Activated naive CD4-positive, alpha-beta T cell treated with anti-CD3 and anti-CD28 coated beads, Interleukin-2, amount 50 U/mL, for 24 hours (primary cell): ENCODE results near the gene CPNE1.
A peak's percentile ranks its signal among the peaks of the same experiment; 100 is the strongest.
"Not testable (repeated sequence)": the region's sequence is repeated elsewhere in the genome, so short reads cannot be mapped to it uniquely, and the experiment has no call there.

ENCODE experiments used
- H3K27ac Mint-ChIP-seq: one replicate; pipeline ENCODE4 v1.8.0; 2021; ENCODE audit warnings: mild to moderate bottlenecking, mixed read lengths
- H3K27me3 Mint-ChIP-seq: one replicate; pipeline ENCODE4 v1.8.0; 2021; ENCODE audit warnings: mixed read lengths
- H3K36me3 Mint-ChIP-seq: one replicate; pipeline ENCODE4 v1.8.0; 2021; ENCODE audit warnings: mixed read lengths
- H3K4me1 Mint-ChIP-seq: one replicate; pipeline ENCODE4 v1.8.0; 2021; ENCODE audit warnings: mixed read lengths
- H3K4me3 Mint-ChIP-seq: one replicate; pipeline ENCODE4 v1.8.0; 2021; ENCODE audit warnings: mild to moderate bottlenecking, mixed read lengths
- H3K9me3 Mint-ChIP-seq: one replicate; pipeline ENCODE4 v1.8.0; 2021; ENCODE audit warnings: mixed read lengths

CPNE1 gene

DNA sequence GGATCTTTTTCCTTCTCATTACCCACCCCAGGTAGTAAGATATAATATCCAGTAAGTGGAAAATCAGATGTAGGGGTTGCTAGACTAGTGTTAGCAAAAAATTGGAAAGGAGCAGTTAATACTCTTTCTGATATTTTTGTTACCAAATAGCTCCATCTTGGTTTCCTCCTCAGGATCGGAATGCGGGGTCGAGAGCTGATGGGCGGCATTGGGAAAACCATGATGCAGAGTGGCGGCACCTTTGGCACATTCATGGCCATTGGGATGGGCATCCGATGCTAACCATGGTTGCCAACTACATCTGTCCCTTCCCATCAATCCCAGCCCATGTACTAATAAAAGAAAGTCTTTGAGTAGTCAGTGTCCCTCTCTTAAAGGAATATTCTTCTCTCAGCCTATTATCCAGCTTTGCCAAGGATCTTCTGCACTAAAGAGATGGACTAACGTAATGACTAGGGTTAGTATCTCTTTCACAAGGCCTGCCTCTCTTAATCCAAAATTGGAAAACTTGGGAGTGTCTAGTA, 36.0 kb upstream of the CPNE1 start:
- no peaks in the 10 kb centered on the region for H3K9me3 Mint-ChIP-seq
- no peaks in the 10 kb centered on the region for H3K27me3 Mint-ChIP-seq
- H3K27ac Mint-ChIP-seq: peak overlapping the region; percentile 92
- peaks cover 54% of the 10 kb centered on the region for H3K4me1 Mint-ChIP-seq
- H3K36me3 Mint-ChIP-seq: peaks cover 13% of the 10 kb centered on the region
- peak overlapping the region; percentile 97 for H3K4me3 Mint-ChIP-seq

DNA sequence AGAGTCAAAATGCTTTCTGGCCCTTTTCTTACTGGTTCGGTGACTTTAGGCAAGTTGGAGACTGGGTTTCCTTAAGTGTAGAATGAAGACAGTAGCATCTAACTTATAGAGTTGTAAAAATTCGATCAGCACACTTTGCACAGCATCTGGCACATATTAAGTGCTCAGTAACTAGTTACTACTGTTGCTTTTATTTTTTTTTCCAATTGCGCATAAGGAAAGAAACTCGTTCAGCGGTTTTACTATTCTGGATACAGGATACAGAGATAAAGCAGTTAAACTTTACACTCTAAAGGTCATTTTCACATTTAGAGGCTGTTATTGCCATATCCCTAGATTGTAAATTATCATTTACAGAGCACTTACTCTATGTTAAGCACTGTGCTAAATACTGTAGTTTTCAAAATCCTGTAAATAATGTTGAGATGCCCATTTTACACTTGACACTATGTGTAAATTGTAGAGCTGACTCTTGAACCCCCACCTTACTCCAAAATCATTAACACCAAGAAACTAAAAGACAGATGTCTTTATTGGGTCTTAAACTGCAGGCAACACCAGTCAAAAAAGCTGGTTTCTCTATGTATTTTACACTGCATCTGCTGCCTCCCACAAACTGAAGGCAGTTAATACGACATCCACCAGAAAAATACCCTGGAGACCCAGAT, 35.4 kb upstream of the CPNE1 start:
- no peaks in the 10 kb centered on the region for H3K9me3 Mint-ChIP-seq
- H3K4me3 Mint-ChIP-seq: peak overlapping the region; percentile 97
- H3K27ac Mint-ChIP-seq: peak overlapping the region; percentile 92
- H3K36me3 Mint-ChIP-seq: peaks cover 15% of the 10 kb centered on the region
- no peaks in the 10 kb centered on the region for H3K27me3 Mint-ChIP-seq
- peaks cover 59% of the 10 kb centered on the region for H3K4me1 Mint-ChIP-seq

DNA sequence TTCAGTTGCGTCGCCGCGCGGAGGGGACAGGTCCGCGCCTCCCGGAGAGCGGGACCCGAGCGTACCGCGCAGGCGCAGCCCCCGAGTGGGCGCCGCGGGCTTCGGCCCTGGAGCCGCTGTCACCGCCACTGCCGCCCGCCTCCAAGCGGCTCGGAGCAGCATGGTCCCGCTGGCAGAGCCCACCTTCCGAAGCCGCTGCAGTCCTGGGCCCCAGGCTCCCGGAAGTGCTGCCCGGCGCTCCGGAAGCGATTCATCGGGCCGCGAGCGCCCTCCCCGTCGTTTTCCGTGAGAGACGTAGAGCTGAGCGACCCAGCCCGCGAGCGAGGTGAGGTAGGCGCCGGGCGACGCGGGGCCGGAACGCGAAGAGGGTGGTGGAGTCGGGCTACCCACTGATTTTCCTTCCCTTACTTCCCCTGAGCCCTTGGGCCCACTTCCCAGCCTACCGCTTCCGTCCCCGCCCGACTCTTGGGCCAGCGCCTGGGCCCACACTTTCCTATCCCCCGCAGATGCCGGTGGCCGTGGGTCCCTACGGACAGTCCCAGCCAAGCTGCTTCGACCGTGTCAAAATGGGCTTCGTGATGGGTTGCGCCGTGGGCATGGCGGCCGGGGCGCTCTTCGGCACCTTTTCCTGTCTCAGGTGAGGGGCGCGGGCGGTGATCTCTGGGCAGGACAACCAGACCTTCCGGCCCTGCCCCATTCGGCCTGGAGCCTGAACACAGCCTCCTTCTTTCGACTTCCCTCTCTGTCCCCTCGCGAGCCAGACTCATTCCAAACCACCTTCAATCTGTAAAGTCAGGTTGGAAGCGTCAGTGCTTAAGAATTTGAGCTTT, 34.6 kb upstream of the CPNE1 start, which contains the start of the genes NFS1 and ROMO1:
Gene NFS1 (minus strand): TSS at position 226 of the 830 bp plus-strand sequence. CDS start 64 bp downstream, at position 162.
Gene ROMO1 (plus strand): TSS at position 279 of the 830 bp plus-strand sequence. CDS start 228 bp downstream, at position 507.
- Mint-ChIP-seq H3K27ac (peak within 1 kb of the TSS; percentile 96), H3K4me1 (peaks cover 54% of the 10 kb centered on the region), H3K36me3 (peaks cover 13% of the 10 kb centered on the region), H3K4me3 (peak within 1 kb of the TSS; percentile 97), H3K27me3 (no peaks in the 10 kb centered on the region), H3K9me3 (no peaks in the 10 kb centered on the region)

DNA sequence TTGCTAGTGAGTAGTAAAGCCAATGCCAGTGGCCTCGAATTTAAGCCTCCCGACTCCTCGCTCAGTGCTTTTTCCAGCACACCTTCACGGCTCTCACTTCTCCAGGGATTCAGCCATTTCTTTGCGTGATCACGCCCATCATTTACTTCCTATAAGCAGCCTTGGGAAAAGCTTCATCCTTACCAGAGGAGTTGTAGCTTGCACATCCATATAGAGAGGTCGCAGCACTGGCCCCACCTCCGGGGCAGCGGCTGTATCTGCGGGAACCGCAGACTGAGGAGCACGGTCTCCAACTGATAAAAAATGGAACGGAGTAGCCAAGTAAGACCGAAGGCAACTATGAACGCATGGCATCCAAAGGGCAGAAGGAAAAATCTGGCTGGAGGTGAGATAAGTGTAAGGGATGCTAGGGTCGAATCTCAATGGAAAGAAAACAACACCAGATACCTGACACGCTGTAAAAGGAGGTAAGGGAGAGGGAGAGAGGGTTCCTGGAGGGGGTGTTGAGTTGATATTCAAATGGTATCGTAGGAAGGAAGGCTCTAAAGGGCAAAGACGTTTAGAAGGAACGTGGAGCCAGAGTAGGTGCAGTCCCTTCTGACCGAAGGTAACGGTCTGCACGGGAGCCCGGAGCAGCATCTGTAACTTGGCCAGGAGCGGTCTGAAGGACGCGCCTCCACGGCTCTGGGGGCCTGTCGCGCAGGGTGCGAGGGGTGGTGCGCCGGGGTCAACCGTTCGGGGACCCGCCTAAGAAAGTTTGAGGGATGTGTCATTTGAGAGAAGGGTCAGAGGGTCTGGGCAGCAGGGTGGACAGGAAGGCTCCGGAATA, 33.8 kb upstream of the CPNE1 start:
- H3K9me3 Mint-ChIP-seq: no peaks in the 10 kb centered on the region
- peaks cover 10% of the 10 kb centered on the region for H3K36me3 Mint-ChIP-seq
- no peaks in the 10 kb centered on the region for H3K27me3 Mint-ChIP-seq
- peak overlapping the region; percentile 96 for H3K27ac Mint-ChIP-seq
- H3K4me3 Mint-ChIP-seq: peak overlapping the region; percentile 97
- peaks cover 46% of the 10 kb centered on the region for H3K4me1 Mint-ChIP-seq

DNA sequence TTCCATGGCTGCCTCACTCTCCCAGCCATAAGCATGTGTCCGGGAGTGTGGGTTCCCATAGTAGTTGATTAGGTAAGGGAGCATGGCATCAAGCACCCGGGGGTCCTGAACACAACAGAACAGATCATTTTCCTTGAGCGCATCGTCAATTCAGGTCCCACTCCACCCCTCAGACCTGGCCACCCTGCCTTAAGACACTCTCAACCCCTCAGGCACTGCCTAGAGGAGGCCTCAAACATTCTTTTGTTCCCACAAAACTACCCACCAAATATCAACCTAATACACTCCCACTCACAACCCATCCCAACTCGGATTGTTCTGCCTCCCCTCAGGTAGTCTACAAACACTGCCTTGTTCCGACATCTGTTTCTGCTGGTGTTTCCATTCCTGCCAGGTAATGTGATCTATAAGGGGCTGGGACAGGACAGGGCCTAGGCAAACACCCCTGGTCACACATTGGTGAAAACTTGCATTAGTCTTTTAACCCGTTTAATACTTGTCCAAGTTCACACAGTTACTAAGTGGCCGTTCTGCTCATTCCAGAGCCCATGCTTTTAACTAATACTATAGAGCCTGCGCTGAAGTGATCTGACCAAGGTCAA, 33.1 kb upstream of the CPNE1 start:
- Mint-ChIP-seq H3K9me3 (no peaks in the 10 kb centered on the region), H3K27me3 (no peaks in the 10 kb centered on the region), H3K4me3 (peak overlapping the region; percentile 97), H3K4me1 (peaks cover 44% of the 10 kb centered on the region), H3K36me3 (peaks cover 9% of the 10 kb centered on the region), H3K27ac (peak overlapping the region; percentile 96)

DNA sequence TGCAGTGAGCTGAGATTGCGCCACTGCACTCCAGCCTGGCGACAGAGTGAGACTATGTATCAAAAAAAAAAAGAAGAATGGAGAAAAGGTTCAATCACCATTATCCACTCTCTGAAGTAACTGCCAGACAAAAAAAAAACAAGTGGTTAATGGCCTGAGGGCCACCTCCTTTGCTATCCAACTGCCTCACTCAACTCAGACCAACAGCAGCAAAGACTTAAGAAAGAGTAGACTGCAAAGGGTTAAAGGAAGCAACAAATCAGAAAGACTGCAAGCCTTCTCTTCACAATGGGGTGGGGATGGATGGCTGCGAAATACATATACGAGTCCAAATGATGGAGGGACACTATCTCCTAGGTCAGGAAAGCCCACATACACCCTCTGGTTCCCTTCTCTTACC, 31.3 kb upstream of the CPNE1 start:
- H3K4me1 Mint-ChIP-seq: peaks cover 34% of the 10 kb centered on the region
- H3K36me3 Mint-ChIP-seq: peaks cover 7% of the 10 kb centered on the region
- no peaks in the 10 kb centered on the region for H3K9me3 Mint-ChIP-seq
- H3K27me3 Mint-ChIP-seq: no peaks in the 10 kb centered on the region
- H3K27ac Mint-ChIP-seq: peak overlapping the region; percentile 59
- H3K4me3 Mint-ChIP-seq: peak overlapping the region; percentile 30

DNA sequence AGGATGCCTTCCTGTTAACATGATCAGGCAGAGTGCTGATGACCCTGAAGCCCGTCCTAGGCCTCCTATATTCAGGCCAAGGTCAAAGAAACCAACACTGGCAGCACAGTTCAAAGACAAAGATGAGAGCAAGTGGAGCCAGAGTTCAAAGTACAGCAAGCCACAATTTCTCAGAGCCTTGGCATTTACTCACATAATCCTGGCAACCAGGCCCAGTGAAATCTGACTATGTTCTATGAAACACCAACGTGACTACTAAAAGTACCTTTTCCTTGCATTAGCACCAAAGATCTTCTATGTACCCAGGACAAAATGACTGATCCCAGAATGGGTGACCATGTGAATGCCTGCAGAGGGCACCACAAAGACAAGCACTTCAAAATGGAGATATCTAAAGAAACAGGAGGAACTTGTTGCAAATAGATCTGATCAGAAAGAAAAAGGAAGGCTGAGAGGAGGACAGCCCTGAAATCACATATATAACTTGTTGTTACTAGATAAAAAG, 30.6 kb upstream of the CPNE1 start:
- Mint-ChIP-seq H3K27me3 (no peaks in the 10 kb centered on the region), H3K4me3 (no peak overlapping the region), H3K27ac (no peak overlapping the region), H3K36me3 (peaks cover 7% of the 10 kb centered on the region), H3K9me3 (no peaks in the 10 kb centered on the region), H3K4me1 (peaks cover 28% of the 10 kb centered on the region)

DNA sequence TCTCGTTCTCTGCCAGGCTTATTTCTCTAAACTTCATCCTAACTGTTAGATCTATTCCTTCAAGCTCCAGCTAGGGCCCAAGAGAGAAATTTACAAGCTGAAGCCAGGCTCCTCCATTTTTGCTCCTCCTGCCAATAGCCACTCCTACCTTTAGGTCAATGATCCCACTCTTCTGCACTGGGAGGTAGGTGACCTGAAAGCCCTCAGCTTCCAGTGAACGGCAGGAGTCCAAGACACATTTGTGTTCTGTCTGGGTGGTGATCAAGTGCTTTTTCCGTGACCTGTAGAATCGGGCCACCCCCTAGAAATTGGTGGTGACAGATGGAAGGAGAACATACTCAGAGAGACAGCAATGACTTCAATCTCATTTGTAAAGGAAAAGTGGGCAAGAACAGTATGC, 25.6 kb upstream of the CPNE1 start:
- Mint-ChIP-seq H3K27ac (no peak overlapping the region), H3K4me1 (peaks cover 1% of the 10 kb centered on the region), H3K27me3 (no peaks in the 10 kb centered on the region), H3K4me3 (no peak overlapping the region), H3K9me3 (no peaks in the 10 kb centered on the region), H3K36me3 (peaks cover 15% of the 10 kb centered on the region)

DNA sequence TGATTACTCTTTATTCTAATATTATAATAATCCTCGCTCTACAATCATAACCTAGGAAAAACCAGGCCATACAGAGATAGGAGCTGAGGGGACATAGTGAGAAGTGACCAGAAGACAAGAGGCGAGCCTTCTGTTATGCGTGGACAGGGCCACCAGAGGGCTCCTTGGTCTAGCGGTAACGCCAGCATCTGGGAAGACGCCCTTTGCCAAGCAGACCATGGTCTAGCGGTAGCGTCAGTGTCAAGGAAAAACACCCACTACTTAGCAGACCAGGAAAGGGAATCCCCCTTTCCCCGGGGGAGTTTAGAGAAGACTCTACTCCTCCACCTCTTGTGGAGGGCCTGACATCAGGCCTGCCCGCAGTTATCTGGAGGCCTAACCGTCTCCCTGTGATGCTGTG, 22.2 kb upstream of the CPNE1 start:
- not testable (repeated sequence) for H3K4me3 Mint-ChIP-seq, H3K27me3 Mint-ChIP-seq, H3K9me3 Mint-ChIP-seq, H3K4me1 Mint-ChIP-seq, H3K27ac Mint-ChIP-seq
- H3K36me3 Mint-ChIP-seq: peaks cover 13% of the 10 kb centered on the region

DNA sequence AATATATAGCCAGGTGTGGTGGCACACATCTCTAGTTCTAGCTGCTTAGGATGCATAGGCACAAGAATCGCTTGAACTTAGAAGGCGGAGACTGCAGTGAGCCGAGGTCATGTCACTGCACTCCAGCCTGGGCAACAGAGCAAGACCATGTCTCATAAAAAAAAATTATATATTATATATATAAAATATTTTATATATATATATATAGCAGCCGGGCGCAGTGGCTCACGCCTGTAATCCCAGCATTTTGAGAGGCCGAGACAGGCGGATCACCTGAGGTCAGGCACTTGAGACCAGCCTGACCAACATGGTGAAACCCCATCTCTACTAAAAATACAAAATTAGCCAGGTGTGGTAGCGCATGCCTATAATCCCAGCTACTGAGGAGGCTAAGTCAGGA, 20.7 kb upstream of the CPNE1 start:
- H3K4me3 Mint-ChIP-seq, H3K9me3 Mint-ChIP-seq, H3K27me3 Mint-ChIP-seq, H3K27ac Mint-ChIP-seq, H3K4me1 Mint-ChIP-seq: not testable (repeated sequence)
- H3K36me3 Mint-ChIP-seq: peaks cover 15% of the 10 kb centered on the region

DNA sequence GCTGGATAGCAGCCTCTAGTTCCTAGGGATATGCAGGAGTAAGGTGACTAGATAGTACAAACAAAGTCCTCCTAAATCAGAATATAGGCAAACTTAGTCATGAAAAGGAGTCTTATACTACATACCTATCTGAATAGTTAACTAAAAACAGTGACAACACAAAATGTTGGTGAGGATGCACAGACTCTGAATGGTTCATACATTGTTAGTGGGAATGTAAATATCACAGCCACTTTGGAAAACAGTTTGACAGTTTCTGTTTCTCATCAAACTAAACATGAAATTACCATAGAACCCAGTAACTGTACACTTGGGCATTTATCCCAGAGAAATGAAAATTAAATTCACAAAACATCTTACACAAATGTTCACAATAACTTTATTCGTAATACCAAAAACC, 17.3 kb upstream of the CPNE1 start:
- H3K27me3 Mint-ChIP-seq: no peaks in the 10 kb centered on the region
- no peak overlapping the region for H3K27ac Mint-ChIP-seq
- no peaks in the 10 kb centered on the region for H3K9me3 Mint-ChIP-seq
- peaks cover 5% of the 10 kb centered on the region for H3K36me3 Mint-ChIP-seq
- no peaks in the 10 kb centered on the region for H3K4me1 Mint-ChIP-seq
- no peak overlapping the region for H3K4me3 Mint-ChIP-seq

DNA sequence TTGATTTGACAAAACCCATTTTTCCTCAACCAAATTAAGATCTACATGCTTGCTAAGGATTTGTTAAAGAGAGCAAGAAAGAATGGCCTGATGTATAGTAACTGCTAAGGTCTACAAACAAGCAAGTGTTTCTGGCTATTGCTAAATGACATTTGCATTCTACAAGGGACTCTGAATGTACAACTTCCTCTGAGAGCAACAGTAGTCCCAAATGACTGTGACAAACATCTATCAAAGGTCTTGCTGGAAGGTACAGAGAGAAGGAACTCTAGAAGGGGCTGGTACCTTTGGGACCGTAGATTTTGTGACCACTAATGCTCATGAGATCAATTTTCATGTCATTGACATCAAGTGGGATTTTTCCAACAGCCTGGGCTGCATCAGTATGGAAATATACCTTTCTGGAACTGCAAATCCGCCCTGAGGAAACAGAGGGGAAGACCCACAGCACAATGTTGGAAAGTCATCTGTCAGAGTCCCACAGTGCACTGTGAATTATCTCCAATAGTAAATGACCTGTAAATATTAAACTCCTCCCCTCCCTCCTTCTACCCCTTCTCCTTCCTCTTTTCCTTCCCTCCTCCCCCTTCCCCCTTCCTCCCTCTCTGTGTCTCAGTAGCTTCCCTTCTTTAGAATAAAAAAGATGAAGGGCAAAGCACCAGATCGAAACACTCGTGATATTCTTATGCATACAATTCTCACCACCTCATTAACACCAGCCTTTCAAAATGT, 15.9 kb upstream of the CPNE1 start:
- H3K27me3 Mint-ChIP-seq: no peaks in the 10 kb centered on the region
- H3K4me1 Mint-ChIP-seq: no peaks in the 10 kb centered on the region
- no peak overlapping the region for H3K4me3 Mint-ChIP-seq
- no peaks in the 10 kb centered on the region for H3K9me3 Mint-ChIP-seq
- H3K36me3 Mint-ChIP-seq: peaks cover 4% of the 10 kb centered on the region
- no peak overlapping the region for H3K27ac Mint-ChIP-seq

DNA sequence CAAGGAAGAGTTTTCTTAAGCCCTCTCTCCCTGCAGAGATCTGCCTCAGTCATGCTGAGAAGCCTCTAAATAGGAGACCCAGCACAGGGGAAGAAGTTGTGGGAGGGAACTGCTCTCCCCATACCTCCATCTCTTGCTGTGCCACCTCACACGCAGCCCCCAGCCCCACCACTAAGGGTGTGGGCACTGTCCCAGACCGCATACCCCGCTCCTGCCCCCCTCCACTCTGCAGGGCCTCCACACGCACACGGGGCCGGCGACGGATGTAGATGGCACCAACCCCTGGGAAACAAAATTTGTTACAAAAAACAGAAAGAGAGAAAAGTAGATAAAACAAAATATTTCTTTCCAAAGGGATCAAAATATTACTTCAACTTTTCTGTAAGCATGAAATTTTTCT, 10.2 kb upstream of the CPNE1 start:
- Mint-ChIP-seq H3K4me3 (no peak overlapping the region), H3K27me3 (no peaks in the 10 kb centered on the region), H3K36me3 (peaks cover 12% of the 10 kb centered on the region), H3K4me1 (no peaks in the 10 kb centered on the region), H3K9me3 (no peaks in the 10 kb centered on the region), H3K27ac (no peak overlapping the region)

DNA sequence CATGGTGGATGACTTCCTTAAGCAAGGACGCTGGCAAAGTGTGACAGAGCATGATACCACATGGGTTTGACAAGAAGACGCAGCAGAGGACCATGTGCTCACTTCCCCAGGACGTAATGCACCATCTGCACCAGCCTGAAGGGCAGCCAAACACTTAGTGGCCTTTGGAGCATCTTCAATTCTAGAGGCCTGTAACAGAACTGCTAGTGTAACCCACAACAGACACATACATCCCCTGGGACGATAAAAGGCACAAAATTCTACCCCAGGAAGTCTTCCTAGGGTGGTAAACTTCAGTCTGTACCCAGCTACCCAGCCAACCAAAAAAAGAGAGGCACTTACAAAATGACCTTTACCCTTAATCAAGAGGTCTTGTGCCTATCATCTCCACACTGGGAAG, 9.2 kb upstream of the CPNE1 start:
- Mint-ChIP-seq H3K27me3 (no peaks in the 10 kb centered on the region), H3K4me1 (no peaks in the 10 kb centered on the region), H3K4me3 (no peak overlapping the region), H3K36me3 (peaks cover 16% of the 10 kb centered on the region), H3K9me3 (no peaks in the 10 kb centered on the region), H3K27ac (no peak overlapping the region)
